Gastroesophageal sphincter (tissue), 3 donors: ENCODE data around the gene DUOXA1.

Experiments
- POLR2A ChIP-seq, 2 donors: fragments of 450-650 bp; IDR thresholded peaks; one replicate each; pipeline ENCODE4 v1.6.1; 2017; ENCODE audit warnings: antibody characterized with exemption in 2 of 2, mild to moderate bottlenecking in 2 of 2, moderate library complexity in 1 of 2
- POLR2AphosphoS5 ChIP-seq: sonication (generic); formaldehyde crosslinking; IDR thresholded peaks from one replicate; pipeline ENCODE4 v1.6.1; 2017; ENCODE audit warnings: antibody characterized with exemption
- TF ChIP-seq, protein P1 (sequence below), 4 experiments: fragments of 200-600 bp in 2 of 4; fragments of 450-650 bp in 2 of 4; sonication (generic) in 1 of 4; IDR thresholded peaks; one replicate each; pipeline ENCODE4 v1.5.1; 2017 to 2019; ENCODE audit warnings: antibody characterized with exemption in 4 of 4, mild to moderate bottlenecking in 2 of 4, moderate library complexity in 2 of 4

GRCh38 chr15:45150481-45150880 lies 20.8 kb upstream of the DUOXA1 start:
- TF ChIP-seq POLR2A (IDR thresholded peaks at IDR 0.05) (no peak), POLR2AphosphoS5 (no peak)
- TF ChIP-seq, protein P1, sequence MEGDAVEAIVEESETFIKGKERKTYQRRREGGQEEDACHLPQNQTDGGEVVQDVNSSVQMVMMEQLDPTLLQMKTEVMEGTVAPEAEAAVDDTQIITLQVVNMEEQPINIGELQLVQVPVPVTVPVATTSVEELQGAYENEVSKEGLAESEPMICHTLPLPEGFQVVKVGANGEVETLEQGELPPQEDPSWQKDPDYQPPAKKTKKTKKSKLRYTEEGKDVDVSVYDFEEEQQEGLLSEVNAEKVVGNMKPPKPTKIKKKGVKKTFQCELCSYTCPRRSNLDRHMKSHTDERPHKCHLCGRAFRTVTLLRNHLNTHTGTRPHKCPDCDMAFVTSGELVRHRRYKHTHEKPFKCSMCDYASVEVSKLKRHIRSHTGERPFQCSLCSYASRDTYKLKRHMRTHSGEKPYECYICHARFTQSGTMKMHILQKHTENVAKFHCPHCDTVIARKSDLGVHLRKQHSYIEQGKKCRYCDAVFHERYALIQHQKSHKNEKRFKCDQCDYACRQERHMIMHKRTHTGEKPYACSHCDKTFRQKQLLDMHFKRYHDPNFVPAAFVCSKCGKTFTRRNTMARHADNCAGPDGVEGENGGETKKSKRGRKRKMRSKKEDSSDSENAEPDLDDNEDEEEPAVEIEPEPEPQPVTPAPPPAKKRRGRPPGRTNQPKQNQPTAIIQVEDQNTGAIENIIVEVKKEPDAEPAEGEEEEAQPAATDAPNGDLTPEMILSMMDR (IDR thresholded peaks at IDR 0.05): no peak
